ENCODE measurements around the gene ATP13A3. TPM values are rescaled to one million over a fixed set of nuclear protein-coding genes. Genes with fewer than 3 reads are reported as not detected.

ATP13A3 gene
- total RNA-seq, 4 donors from 2014 or later: 106 to 157 (median 128) TPM

DNA sequence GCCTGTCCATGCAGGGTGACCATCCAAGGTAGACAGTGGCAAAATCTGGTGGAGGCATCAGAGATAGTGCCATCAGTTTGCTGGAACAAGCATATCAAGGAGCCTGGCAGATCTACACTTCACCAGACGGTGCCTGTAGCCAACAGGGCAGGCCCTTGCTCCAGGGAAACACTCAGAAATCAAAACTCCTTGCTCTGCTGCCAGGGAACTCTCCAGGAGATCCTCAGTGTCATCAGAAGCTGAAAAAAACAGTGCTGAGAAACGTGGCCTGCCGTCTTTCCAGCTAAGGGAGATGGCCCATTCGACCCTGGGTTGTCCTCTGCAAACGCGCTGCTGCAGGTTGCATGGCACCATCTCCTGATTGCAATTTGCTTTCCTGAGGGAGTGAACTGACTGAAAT, 30.5 kb upstream of the ATP13A3 start:
- no peak for TF ChIP-seq EP300 (IDR thresholded peaks at IDR 0.05)
- TF ChIP-seq POLR2AphosphoS5 (IDR thresholded peaks at IDR 0.05): no peak
- no peak for TF ChIP-seq POLR2A (IDR thresholded peaks at IDR 0.05)
- TF ChIP-seq, protein P1, sequence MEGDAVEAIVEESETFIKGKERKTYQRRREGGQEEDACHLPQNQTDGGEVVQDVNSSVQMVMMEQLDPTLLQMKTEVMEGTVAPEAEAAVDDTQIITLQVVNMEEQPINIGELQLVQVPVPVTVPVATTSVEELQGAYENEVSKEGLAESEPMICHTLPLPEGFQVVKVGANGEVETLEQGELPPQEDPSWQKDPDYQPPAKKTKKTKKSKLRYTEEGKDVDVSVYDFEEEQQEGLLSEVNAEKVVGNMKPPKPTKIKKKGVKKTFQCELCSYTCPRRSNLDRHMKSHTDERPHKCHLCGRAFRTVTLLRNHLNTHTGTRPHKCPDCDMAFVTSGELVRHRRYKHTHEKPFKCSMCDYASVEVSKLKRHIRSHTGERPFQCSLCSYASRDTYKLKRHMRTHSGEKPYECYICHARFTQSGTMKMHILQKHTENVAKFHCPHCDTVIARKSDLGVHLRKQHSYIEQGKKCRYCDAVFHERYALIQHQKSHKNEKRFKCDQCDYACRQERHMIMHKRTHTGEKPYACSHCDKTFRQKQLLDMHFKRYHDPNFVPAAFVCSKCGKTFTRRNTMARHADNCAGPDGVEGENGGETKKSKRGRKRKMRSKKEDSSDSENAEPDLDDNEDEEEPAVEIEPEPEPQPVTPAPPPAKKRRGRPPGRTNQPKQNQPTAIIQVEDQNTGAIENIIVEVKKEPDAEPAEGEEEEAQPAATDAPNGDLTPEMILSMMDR (IDR thresholded peaks at IDR 0.05): no peak
- H3K27me3 ChIP-seq: peaks cover 7% of the 10 kb centered on the region
- no peak overlapping the region for H3K4me3 ChIP-seq
- no peaks in the 10 kb centered on the region for H3K4me1 ChIP-seq
- ATAC-seq: no peak
- H3K36me3 ChIP-seq: no peaks in the 10 kb centered on the region
- H3K9me3 ChIP-seq: no peaks in the 10 kb centered on the region
- H3K27ac ChIP-seq: no peak overlapping the region
- 40 to 90% methylated on average over 2 to 5 of the region's 6 CpGs for WGBS, 2 donors (ENCODE audit: low coverage in 1 of 2)

DNA sequence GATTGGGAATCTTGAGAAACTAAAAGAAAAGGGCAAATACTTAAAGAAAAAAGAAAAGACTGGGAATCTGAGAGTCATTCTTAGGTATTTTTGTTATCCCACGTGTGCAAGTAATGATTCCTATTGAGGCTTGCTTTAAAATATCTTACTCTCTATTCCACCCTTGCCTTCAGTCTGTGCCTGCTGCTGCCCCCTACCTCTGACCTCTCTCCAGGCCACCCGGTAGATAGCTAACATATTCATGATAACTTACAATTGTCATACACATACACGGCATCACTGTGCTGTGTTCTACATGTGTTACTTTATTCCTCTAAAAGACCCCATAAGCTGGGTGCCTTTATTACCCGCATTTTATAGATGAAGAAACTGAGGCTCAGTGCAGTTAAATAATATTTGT, 27.8 kb upstream of the ATP13A3 start:
- ATAC-seq: no peak
- 69 to 86% methylated on average over 3 to 4 of the region's 4 CpGs for WGBS, 2 donors (ENCODE audit: low coverage in 1 of 2)
- H3K9me3 ChIP-seq: no peaks in the 10 kb centered on the region
- no peak for TF ChIP-seq EP300 (IDR thresholded peaks at IDR 0.05)
- TF ChIP-seq, protein P1 (IDR thresholded peaks at IDR 0.05): no peak
- no peak for TF ChIP-seq POLR2A (IDR thresholded peaks at IDR 0.05)
- no peak for TF ChIP-seq POLR2AphosphoS5 (IDR thresholded peaks at IDR 0.05)
- no peak overlapping the region for H3K4me3 ChIP-seq
- H3K4me1 ChIP-seq: no peaks in the 10 kb centered on the region
- H3K27me3 ChIP-seq: peaks cover 7% of the 10 kb centered on the region
- no peak overlapping the region for H3K27ac ChIP-seq
- no peaks in the 10 kb centered on the region for H3K36me3 ChIP-seq

DNA sequence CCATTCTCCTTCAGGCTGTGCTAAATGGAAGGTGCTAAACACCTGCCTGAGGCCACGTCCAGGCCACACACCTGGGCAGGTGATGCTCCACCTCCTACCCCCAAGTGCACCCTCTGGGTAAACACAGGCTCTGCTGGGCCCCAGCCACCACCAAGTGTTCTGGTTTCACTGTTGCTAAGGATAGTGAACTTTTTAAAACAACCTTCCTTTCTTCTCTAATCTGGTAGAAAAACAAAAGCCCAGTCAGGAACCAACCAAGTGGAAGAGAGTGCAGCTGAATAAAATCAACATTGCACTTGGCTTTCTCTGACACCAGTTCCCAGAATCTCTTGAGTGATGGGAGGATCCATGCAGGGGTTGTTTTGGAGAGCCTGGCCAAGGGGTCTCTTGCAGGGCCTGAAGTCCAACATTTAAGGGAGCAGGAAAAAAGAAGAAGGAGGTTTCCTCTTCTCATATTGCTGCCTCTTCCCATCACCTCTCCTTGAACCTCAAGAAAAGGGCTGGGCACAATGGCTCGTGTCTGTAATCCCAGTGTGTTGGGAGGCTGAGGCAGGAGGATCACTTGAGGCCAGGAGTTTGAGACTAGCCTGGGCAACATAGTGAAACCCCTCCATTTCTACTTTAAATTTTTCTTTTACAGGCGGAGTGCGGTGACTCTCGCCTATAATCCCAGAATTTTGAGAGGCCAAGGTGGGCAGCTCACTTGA, 26.2 kb upstream of the ATP13A3 start:
- ATAC-seq: no peak
- WGBS, 2 donors (ENCODE audit: low coverage in 1 of 2): 70 to 76% methylated on average over 4 to 5 of the region's 5 CpGs
- Histone ChIP-seq H3K36me3 (no peaks in the 10 kb centered on the region), H3K27me3 (peaks cover 7% of the 10 kb centered on the region), H3K4me1 (no peaks in the 10 kb centered on the region), H3K9me3 (no peaks in the 10 kb centered on the region), H3K27ac (no peak overlapping the region), H3K4me3 (no peak overlapping the region)
- TF ChIP-seq POLR2AphosphoS5 (IDR thresholded peaks at IDR 0.05) (no peak), POLR2A (IDR thresholded peaks at IDR 0.05) (no peak)
- TF ChIP-seq, protein P1 (IDR thresholded peaks at IDR 0.05): no peak

DNA sequence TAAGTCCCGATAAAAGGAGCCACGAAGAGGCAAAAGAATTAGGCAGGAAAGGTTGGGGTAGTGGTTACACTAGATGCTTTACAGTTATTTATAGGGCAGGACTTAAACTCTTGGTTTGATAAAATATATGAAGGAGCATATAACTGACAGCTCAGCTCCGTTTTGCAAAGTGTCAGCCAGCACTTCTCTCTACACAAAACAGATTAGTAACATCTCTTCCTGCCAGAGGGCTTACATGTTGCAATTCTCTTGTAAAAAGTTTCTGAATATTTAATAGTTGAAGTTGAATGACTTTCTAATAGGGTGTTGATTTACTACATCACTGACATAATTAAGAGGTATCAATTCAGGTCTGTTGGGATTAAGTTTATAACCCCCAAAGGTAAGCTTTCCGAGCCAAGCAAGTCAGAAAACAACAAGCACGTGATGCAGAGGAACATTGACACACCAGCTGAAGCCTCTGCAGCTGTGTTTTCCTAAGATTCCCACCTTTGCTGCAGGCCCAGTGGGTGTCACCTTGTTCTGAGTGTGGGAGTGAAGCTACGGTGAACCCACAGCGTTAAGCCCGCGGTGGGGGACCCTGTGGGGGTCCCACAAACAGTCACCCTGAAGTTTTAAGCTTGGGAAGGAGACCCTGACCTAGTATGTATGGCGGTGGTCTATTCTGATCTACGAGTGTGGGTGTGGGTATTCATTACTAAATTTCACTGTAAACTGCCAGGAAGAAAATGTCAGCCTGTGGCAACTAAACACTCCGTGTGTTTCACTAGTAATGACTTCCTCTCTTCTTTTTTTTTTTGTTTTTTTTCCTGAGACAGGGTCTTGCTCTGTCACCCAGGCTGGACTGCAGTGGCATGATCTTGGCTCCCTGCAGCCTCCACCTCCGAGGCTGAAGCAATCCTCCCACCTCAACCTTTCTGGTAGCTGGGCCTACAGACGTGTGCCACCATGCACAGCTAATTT, 22.0 kb upstream of the ATP13A3 start:
- Histone ChIP-seq H3K27me3 (no peaks in the 10 kb centered on the region), H3K36me3 (no peaks in the 10 kb centered on the region), H3K9me3 (no peaks in the 10 kb centered on the region), H3K4me1 (no peaks in the 10 kb centered on the region), H3K4me3 (no peak overlapping the region), H3K27ac (no peak overlapping the region)
- no peak for ATAC-seq
- no peak for TF ChIP-seq POLR2AphosphoS5 (IDR thresholded peaks at IDR 0.05)
- TF ChIP-seq, protein P1 (IDR thresholded peaks at IDR 0.05): no peak
- TF ChIP-seq POLR2A (IDR thresholded peaks at IDR 0.05): no peak
- no peak for TF ChIP-seq EP300 (IDR thresholded peaks at IDR 0.05)
- 74 to 78% methylated on average over 9 to 13 of the region's 14 CpGs for WGBS, 2 donors (ENCODE audit: low coverage in 1 of 2)

All from gastroesophageal sphincter (tissue), 4 donors.